Endodermal cell (in vitro differentiated cells): ENCODE measurements around the gene ACP7. TPM values are rescaled to one million over a fixed set of nuclear protein-coding genes. Genes with fewer than 3 reads are reported as not detected.

Source experiments
- DNase-seq: peaks from one replicate; pipeline ENCODE4 v3.0.0-alpha.2; 2017
- H3K27ac ChIP-seq: 2 replicates; pipeline ENCODE4 v1.5.1; 2013; ENCODE audit warnings: mild to moderate bottlenecking, low read depth, low read length, moderate library complexity
- H3K27me3 ChIP-seq: 2 replicates; pipeline ENCODE4 v1.6.1; 2013; ENCODE audit warnings: mild to moderate bottlenecking, low read length, moderate library complexity; ENCODE audit not compliant: insufficient read depth, control insufficient read depth, poor library complexity, severe bottlenecking
- H3K36me3 ChIP-seq: 2 replicates; pipeline ENCODE4 v1.7.0; 2013; ENCODE audit warnings: mild to moderate bottlenecking, low read length, moderate library complexity; ENCODE audit not compliant: control insufficient read depth, insufficient read depth
- H3K4me1 ChIP-seq: one replicate; pipeline ENCODE4 v1.7.0; 2013; ENCODE audit warnings: low read length; ENCODE audit not compliant: control insufficient read depth, insufficient read depth
- H3K4me3 ChIP-seq: 2 replicates; pipeline ENCODE4 v1.5.1; 2013; ENCODE audit warnings: mild to moderate bottlenecking, low read length, moderate library complexity
- H3K9ac ChIP-seq: 2 replicates; pipeline ENCODE4 v1.6.1; 2013; ENCODE audit warnings: mild to moderate bottlenecking, low read length, moderate library complexity; ENCODE audit not compliant: poor library complexity, severe bottlenecking; ENCODE audit errors: extremely low read depth
- H3K9me3 ChIP-seq: 2 replicates; pipeline ENCODE4 v1.6.1; 2013; ENCODE audit warnings: mild to moderate bottlenecking, low read length, moderate library complexity; ENCODE audit not compliant: control insufficient read depth
- H3K27ac Mint-ChIP-seq: 2 replicates; pipeline ENCODE4 v1.8.0; 2020; ENCODE audit warnings: mixed read lengths
- H3K27me3 Mint-ChIP-seq: 2 replicates; pipeline ENCODE4 v1.8.0; 2021; ENCODE audit warnings: mild to moderate bottlenecking, mixed read lengths; ENCODE audit not compliant: insufficient read depth
- H3K36me3 Mint-ChIP-seq: 2 replicates; pipeline ENCODE4 v1.8.0; 2020; ENCODE audit warnings: low read depth, mixed read lengths
- H3K4me1 Mint-ChIP-seq: 2 replicates; pipeline ENCODE4 v1.8.0; 2020; ENCODE audit warnings: mixed read lengths
- H3K4me3 Mint-ChIP-seq: 2 replicates; pipeline ENCODE4 v1.8.0; 2020; ENCODE audit warnings: mild to moderate bottlenecking, moderate library complexity, mixed read lengths
- H3K9me3 Mint-ChIP-seq: 2 replicates; pipeline ENCODE4 v1.8.0; 2020; ENCODE audit warnings: mild to moderate bottlenecking, mixed read lengths
- CTCF ChIP-seq: fragments of 200-600 bp; sonication (generic); conservative IDR thresholded peaks from 2 replicates; pipeline ENCODE4 v1.5.0; 2021; ENCODE audit warnings: antibody characterized with exemption, mild to moderate bottlenecking
- WGBS, 2 experiments: methylation state at CpG; one replicate each; pipeline versions ENCODE4 v1.1.5 to v1.1.7; 2013; ENCODE audit warnings: missing lambda C conversion rate in 2 of 2, mixed read lengths in 1 of 2; ENCODE audit not compliant: insufficient coverage in 1 of 2, insufficient read length in 1 of 2; 5-methylcytosine and 5-hydroxymethylcytosine counted together
- total RNA-seq, 2 donors: library from RNA; stranded (reverse); fragmentation: NEBNext Ultra II Directional in 1 of 2; extraction: Animal tissue kit (Norgen Biotek cat#: 25700) in 1 of 2; gene quantifications; 2 replicates in 1 of 2; 3 replicates in 1 of 2; pipeline ENCODE4 v1.2.1, GENCODE V29; 2021

The ACP7 gene
- total RNA-seq, 2 donors from 2014 or later, result 0.29 TPM; not detected in 1

- Mint-ChIP-seq H3K9me3 (no peaks in the 10 kb centered on the region), H3K4me1 (peaks cover 37% of the 10 kb centered on the region), H3K27ac (peak overlapping the region; percentile 30), H3K27me3 (no peaks in the 10 kb centered on the region), H3K36me3 (no peaks in the 10 kb centered on the region), H3K4me3 (no peak overlapping the region)
- Histone ChIP-seq H3K9me3 (no peaks in the 10 kb centered on the region), H3K27ac (no peak overlapping the region), H3K9ac (no peak overlapping the region), H3K36me3 (no peaks in the 10 kb centered on the region), H3K4me3 (no peak overlapping the region), H3K4me1 (peaks cover 4% of the 10 kb centered on the region), H3K27me3 (no peaks in the 10 kb centered on the region)
- no peak for TF ChIP-seq CTCF
- WGBS, 2 experiments, result 84 to 88% methylated on average over 6 to 9 of the region's 9 CpGs
- no peak for DNase-seq
These were observed 43.8 kb downstream of the ACP7 start for GRCh38 chr19:39127812-39128515.

GRCh38 chr19:39128516-39129079, 44.4 kb downstream of the ACP7 start:
- Histone ChIP-seq H3K36me3 (no peaks in the 10 kb centered on the region), H3K9me3 (no peaks in the 10 kb centered on the region), H3K27ac (no peak overlapping the region), H3K27me3 (no peaks in the 10 kb centered on the region), H3K4me1 (peaks cover 8% of the 10 kb centered on the region), H3K9ac (no peak overlapping the region), H3K4me3 (no peak overlapping the region)
- peak; percentile 33 for TF ChIP-seq CTCF
- whole genome bisulfite sequencing, 2 experiments, result 93 to 98% methylated on average over 6 of the region's 6 CpGs
- Mint-ChIP-seq H3K27ac (peak overlapping the region; percentile 30), H3K27me3 (no peaks in the 10 kb centered on the region), H3K4me1 (peaks cover 41% of the 10 kb centered on the region), H3K9me3 (no peaks in the 10 kb centered on the region), H3K4me3 (no peak overlapping the region), H3K36me3 (no peaks in the 10 kb centered on the region)
- DNase-seq, result no peak

GRCh38 chr19:39129116-39129515, 44.9 kb downstream of the ACP7 start:
- Histone ChIP-seq H3K36me3 (no peaks in the 10 kb centered on the region), H3K27ac (no peak overlapping the region), H3K4me3 (no peak overlapping the region), H3K9me3 (no peaks in the 10 kb centered on the region), H3K9ac (no peak overlapping the region), H3K27me3 (no peaks in the 10 kb centered on the region), H3K4me1 (peaks cover 8% of the 10 kb centered on the region)
- no peaks in the 10 kb centered on the region for H3K9me3 Mint-ChIP-seq
- H3K36me3 Mint-ChIP-seq, result no peaks in the 10 kb centered on the region
- peaks cover 41% of the 10 kb centered on the region for H3K4me1 Mint-ChIP-seq
- WGBS, 2 experiments, result 94 to 99% methylated on average over 8 to 11 of the region's 11 CpGs
- TF ChIP-seq CTCF, result no peak
- no peak overlapping the region for H3K4me3 Mint-ChIP-seq
- H3K27me3 Mint-ChIP-seq, result no peaks in the 10 kb centered on the region
- peak; percentile 38 for DNase-seq
- H3K27ac Mint-ChIP-seq, result peak overlapping the region; percentile 30
